Mucosa of stomach (tissue), 1 donor: ENCODE measurements around the gene LCAT.

Experiments used
- H3K27me3 ChIP-seq: one replicate; pipeline ENCODE4 v1.7.0; 2013; ENCODE audit warnings: mild to moderate bottlenecking, low read length; ENCODE audit not compliant: control insufficient read depth, insufficient read depth
- H3K36me3 ChIP-seq: one replicate; pipeline ENCODE4 v1.7.0; 2013; ENCODE audit warnings: low read length; ENCODE audit not compliant: control insufficient read depth, insufficient read depth
- H3K4me1 ChIP-seq: one replicate; pipeline ENCODE4 v1.7.0; 2013; ENCODE audit warnings: mild to moderate bottlenecking, low read length; ENCODE audit not compliant: control insufficient read depth, insufficient read depth
- H3K4me3 ChIP-seq: one replicate; pipeline ENCODE4 v1.7.0; 2013; ENCODE audit warnings: low read length
- H3K9ac ChIP-seq: one replicate; pipeline ENCODE4 v1.7.0; 2013; ENCODE audit warnings: mild to moderate bottlenecking, low read length, moderate library complexity
- H3K9me3 ChIP-seq: one replicate; pipeline ENCODE4 v1.7.0; 2013; ENCODE audit warnings: mild to moderate bottlenecking, low read length, moderate library complexity; ENCODE audit not compliant: control insufficient read depth
- donor health status: Pancreatic carcinoma.

LCAT gene

GRCh38 chr16:67966549-67967182 is 22.7 kb upstream of the LCAT start:
- H3K9me3 ChIP-seq = no peaks in the 10 kb centered on the region
- peak overlapping the region; percentile 63 for H3K4me3 ChIP-seq
- peak overlapping the region; percentile 84 for H3K9ac ChIP-seq
- peaks cover 33% of the 10 kb centered on the region for H3K4me1 ChIP-seq
- H3K36me3 ChIP-seq = no peaks in the 10 kb centered on the region
- H3K27me3 ChIP-seq = peaks cover 8% of the 10 kb centered on the region

GRCh38 chr16:67965668-67966548 is 22.0 kb upstream of the LCAT start:
- no peak overlapping the region for H3K4me3 ChIP-seq
- peaks cover 38% of the 10 kb centered on the region for H3K4me1 ChIP-seq
- peaks cover 8% of the 10 kb centered on the region for H3K27me3 ChIP-seq
- no peaks in the 10 kb centered on the region for H3K36me3 ChIP-seq
- no peaks in the 10 kb centered on the region for H3K9me3 ChIP-seq
- H3K9ac ChIP-seq = no peak overlapping the region

- peaks cover 44% of the 10 kb centered on the region for H3K4me1 ChIP-seq
- H3K9me3 ChIP-seq = no peaks in the 10 kb centered on the region
- peaks cover 8% of the 10 kb centered on the region for H3K27me3 ChIP-seq
- no peaks in the 10 kb centered on the region for H3K36me3 ChIP-seq
- no peak overlapping the region for H3K9ac ChIP-seq
- no peak overlapping the region for H3K4me3 ChIP-seq
These were observed 20.7 kb upstream of the LCAT start for GRCh38 chr16:67964477-67965131.

DNA sequence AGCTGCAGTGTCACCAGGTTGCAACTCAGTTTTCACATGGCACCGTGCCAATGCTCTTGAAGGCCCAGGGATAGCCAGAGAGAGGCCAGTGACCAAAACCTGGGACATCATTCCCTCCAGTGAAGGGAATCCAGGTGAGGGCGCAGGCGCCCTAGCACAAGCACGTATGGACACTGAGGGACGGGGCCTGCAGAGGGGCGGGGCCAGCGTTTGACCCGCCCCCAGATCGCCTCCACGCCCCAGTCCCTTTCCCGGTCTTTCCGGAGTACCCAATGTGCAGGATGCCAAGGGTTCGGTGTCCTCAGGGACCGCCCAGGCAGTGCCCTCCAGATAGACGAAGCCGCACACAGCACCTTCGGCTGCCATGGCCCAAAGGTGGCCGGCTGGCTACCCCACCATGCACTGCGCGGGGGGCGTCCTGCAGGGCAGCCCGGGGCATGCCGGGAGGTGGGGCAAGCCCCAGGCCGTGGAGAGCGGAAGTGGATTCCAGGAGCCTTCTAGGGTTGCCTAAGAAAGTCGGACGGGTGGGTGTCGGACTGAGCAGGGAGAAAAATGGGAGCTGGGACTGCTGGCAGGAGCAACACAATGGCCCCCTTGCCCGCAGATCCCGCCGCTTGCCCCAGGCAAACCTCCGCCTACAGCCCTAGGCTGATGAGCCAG is 19.9 kb upstream of the LCAT start:
- Histone ChIP-seq H3K9ac (no peak overlapping the region), H3K36me3 (no peaks in the 10 kb centered on the region), H3K27me3 (peaks cover 8% of the 10 kb centered on the region), H3K4me1 (peaks cover 44% of the 10 kb centered on the region), H3K4me3 (no peak overlapping the region), H3K9me3 (no peaks in the 10 kb centered on the region)

DNA sequence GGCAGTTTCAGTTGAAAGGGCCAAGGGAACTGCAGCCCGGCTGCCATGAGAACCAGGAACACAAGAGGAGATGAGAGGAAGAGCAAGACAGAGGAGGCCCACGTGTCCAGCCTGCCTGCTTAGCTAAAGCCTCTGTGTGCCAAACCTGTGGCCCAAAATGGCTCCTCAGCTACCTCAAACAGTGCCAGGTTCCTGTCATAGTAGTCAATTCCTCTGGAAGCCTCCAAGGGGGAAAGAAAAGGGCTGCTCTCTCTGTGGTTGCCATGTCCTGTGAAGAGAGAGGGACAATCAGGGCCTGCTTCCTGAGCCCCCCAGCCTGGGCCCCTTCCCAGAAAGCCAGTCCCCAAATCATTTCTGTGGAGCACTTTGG is 19.4 kb upstream of the LCAT start:
- Histone ChIP-seq H3K4me1 (peaks cover 44% of the 10 kb centered on the region), H3K4me3 (no peak overlapping the region), H3K27me3 (peaks cover 8% of the 10 kb centered on the region), H3K36me3 (no peaks in the 10 kb centered on the region), H3K9me3 (no peaks in the 10 kb centered on the region), H3K9ac (no peak overlapping the region)

DNA sequence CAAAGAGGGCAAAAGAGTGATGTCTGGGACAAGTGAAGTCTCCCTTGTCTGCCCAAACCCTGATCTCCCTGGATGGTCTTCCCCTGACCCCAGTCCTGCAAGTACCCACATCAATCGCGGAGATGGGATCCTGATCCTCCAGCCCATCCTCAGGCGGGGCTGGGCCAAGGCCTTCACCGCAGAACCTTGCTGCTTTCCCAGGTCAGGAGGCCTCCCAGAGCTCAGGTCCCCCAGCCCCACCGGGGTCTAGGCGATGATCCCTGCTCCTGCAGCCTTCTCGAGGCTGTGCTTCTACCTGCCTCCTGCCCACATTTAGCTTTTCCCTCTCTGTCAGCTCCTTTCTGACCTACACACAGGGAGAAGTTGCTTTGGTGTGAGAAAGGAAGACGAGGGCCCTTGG is 18.2 kb upstream of the LCAT start:
- Histone ChIP-seq H3K9me3 (no peaks in the 10 kb centered on the region), H3K4me3 (no peak overlapping the region), H3K36me3 (no peaks in the 10 kb centered on the region), H3K4me1 (peaks cover 36% of the 10 kb centered on the region), H3K27me3 (no peaks in the 10 kb centered on the region), H3K9ac (no peak overlapping the region)

- H3K27me3 ChIP-seq = no peaks in the 10 kb centered on the region
- no peaks in the 10 kb centered on the region for H3K36me3 ChIP-seq
- H3K4me1 ChIP-seq = peaks cover 33% of the 10 kb centered on the region
- no peaks in the 10 kb centered on the region for H3K9me3 ChIP-seq
- H3K9ac ChIP-seq = no peak overlapping the region
- H3K4me3 ChIP-seq = no peak overlapping the region
These were observed 17.6 kb upstream of the LCAT start for GRCh38 chr16:67961551-67961957.

DNA sequence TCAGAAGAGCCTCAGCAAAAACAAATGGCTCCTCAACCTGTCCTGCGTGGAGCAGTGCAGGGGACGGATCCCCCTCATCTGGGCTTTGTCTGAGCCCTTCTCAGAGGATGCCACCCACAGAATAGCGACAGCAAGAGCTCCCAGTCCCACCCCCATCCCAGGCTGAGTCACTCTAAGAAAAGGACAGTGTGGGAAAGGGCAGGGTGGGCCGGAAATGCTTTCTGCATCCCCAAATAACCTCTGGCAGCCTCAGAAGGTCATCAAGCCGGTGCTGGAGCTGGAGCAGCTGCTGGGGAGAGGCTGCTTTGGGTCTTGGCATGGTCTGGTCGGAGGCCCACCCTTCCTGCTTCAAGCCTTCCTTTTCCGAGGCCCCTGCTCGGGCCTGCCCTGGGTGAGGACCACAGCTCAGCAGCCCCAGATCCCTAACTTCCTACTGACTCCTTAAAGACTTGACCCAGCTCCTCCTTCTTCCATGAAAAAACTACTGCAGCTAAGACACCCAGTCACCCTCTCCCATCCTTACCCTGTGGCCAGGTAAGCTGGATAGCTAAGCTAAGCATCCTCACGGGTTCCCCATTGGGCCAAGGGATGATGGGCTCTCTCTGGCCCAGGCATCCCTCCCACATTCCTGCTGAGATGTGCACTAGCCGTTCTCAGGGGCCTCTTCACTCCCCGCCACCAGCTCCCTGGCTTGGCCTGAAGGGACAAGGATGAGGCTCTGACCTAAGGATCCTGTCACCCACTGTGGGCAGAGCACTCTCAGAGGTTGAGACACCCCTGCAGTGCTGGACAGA is 15.8 kb upstream of the LCAT start:
- no peaks in the 10 kb centered on the region for H3K36me3 ChIP-seq
- H3K4me3 ChIP-seq = no peak overlapping the region
- no peak overlapping the region for H3K9ac ChIP-seq
- no peaks in the 10 kb centered on the region for H3K27me3 ChIP-seq
- no peaks in the 10 kb centered on the region for H3K9me3 ChIP-seq
- peaks cover 23% of the 10 kb centered on the region for H3K4me1 ChIP-seq

DNA sequence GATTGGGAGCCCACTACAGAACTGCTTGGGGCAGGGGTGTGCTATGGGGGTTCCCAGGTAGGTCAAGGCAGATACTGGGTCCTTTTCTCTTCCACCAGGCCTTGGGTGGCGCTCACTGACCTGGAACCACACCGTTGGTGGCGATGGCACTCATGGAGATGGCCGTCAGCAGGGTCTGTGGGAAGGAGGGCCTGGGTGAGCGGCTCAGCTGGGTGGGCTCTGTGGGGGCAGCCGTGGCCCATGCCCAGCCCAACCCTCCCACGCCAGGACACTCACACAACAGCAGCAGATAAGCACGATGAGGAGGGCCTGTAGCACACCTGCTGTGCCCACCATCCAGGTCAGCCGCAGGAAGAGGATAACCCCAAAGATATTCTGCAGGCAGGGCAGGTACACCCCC is 13.7 kb upstream of the LCAT start:
- Histone ChIP-seq H3K9ac (no peak overlapping the region), H3K9me3 (no peaks in the 10 kb centered on the region), H3K4me1 (peaks cover 17% of the 10 kb centered on the region), H3K36me3 (no peaks in the 10 kb centered on the region), H3K4me3 (no peak overlapping the region), H3K27me3 (no peaks in the 10 kb centered on the region)

DNA sequence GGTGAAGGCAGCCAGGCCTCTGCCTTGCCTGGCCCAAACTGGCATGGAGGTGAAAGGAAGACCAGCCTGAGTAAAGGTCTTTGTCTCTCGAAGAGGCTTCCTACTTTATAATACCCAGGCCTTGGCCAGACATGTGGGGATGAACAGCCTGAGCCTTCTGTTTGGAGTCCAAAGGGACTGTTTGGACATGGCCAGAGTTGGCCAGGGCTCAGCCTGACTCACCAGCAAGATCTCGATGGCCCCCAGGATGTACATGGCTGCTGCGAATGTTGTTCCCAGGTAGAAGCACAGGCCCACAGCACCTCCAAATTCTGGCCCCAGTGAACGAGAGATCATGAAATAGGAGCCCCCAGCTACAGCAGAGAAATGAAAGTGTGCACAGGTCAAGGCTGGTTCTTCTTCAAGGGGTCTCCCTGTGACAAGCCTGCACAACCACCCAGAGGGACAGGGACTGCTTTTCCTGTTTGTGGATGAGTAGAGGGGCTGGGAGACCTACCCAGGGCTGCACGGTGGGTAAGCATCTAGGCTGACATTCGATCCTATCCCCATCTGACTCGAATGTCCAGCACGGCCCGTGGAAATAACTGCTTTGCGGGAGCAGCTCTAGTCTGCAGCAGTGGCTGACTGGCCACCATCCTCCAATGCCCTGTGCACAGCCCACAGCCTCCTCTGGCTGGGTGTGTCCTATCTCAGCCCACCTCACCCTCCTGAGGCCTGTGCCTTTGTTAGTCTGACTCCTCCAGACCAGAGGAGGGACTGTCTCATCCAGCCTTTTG is 10.7 kb upstream of the LCAT start:
- no peaks in the 10 kb centered on the region for H3K9me3 ChIP-seq
- H3K27me3 ChIP-seq = no peaks in the 10 kb centered on the region
- no peak overlapping the region for H3K4me3 ChIP-seq
- no peaks in the 10 kb centered on the region for H3K4me1 ChIP-seq
- H3K9ac ChIP-seq = no peak overlapping the region
- H3K36me3 ChIP-seq = no peaks in the 10 kb centered on the region
